Measurements from ENCODE around the gene NCK1.
"Not testable (repeated sequence)": the region's sequence is repeated elsewhere in the genome, so short reads cannot be mapped to it uniquely, and the experiment has no call there.

Gene NCK1

GRCh38 chr3:136862617-136863322 lies 762 bp downstream of the NCK1 start:
- peak; percentile 52 for DNase-seq

GRCh38 chr3:136869282-136869681 lies 7.3 kb downstream of the NCK1 start:
- DNase-seq = no peak

- DNase-seq = not testable (repeated sequence)
These were observed 10.2 kb downstream of the NCK1 start for GRCh38 chr3:136872258-136872657.

- not testable (repeated sequence) for DNase-seq
These were observed 17.5 kb downstream of the NCK1 start for GRCh38 chr3:136879510-136879909.

GRCh38 chr3:136882571-136882970 lies 20.6 kb downstream of the NCK1 start:
- no peak for DNase-seq

- no peak for DNase-seq
These were observed 22.1 kb downstream of the NCK1 start for GRCh38 chr3:136883967-136884720.

- DNase-seq = peak; percentile 19
These were observed 23.6 kb downstream of the NCK1 start for GRCh38 chr3:136885357-136886213.

- no peak for DNase-seq
These were observed 27.9 kb downstream of the NCK1 start for GRCh38 chr3:136889947-136890346.

GRCh38 chr3:136891934-136892855 lies 30.2 kb downstream of the NCK1 start:
- DNase-seq = no peak

- no peak for DNase-seq
These were observed 31.9 kb downstream of the NCK1 start for GRCh38 chr3:136893848-136894443.

GRCh38 chr3:136897171-136897570 lies 35.2 kb downstream of the NCK1 start:
- not testable (repeated sequence) for DNase-seq

- no peak for DNase-seq
These were observed 36.5 kb downstream of the NCK1 start for GRCh38 chr3:136898549-136898948.

GRCh38 chr3:136898954-136899353 lies 36.9 kb downstream of the NCK1 start:
- DNase-seq = no peak

GRCh38 chr3:136899622-136900158 lies 37.7 kb downstream of the NCK1 start:
- no peak for DNase-seq

GRCh38 chr3:136900694-136901093 lies 38.7 kb downstream of the NCK1 start:
- DNase-seq = not testable (repeated sequence)

- DNase-seq = no peak
These were observed 39.4 kb downstream of the NCK1 start for GRCh38 chr3:136901391-136901790.

GRCh38 chr3:136902530-136902929 lies 40.5 kb downstream of the NCK1 start:
- not testable (repeated sequence) for DNase-seq

- DNase-seq = no peak
These were observed 41.9 kb downstream of the NCK1 start for GRCh38 chr3:136903899-136904298.

GRCh38 chr3:136904746-136905145 lies 42.7 kb downstream of the NCK1 start:
- no peak for DNase-seq

GRCh38 chr3:136905549-136905948 lies 43.5 kb downstream of the NCK1 start:
- DNase-seq = no peak

- no peak for DNase-seq
These were observed 44.7 kb downstream of the NCK1 start for GRCh38 chr3:136906725-136907124.

Data from CD4-positive, alpha-beta T cell treated with Interleukin-6 for 4 hours (primary cell).